ENCODE data around the gene LRIG3. TPM values are rescaled to one million over a fixed set of nuclear protein-coding genes. Genes with fewer than 3 reads are reported as not detected.

LRIG3 gene
- polyA plus RNA-seq, 1 of the 3 experiments (the other 2 are of a cell fraction) = 0.03 TPM

DNA sequence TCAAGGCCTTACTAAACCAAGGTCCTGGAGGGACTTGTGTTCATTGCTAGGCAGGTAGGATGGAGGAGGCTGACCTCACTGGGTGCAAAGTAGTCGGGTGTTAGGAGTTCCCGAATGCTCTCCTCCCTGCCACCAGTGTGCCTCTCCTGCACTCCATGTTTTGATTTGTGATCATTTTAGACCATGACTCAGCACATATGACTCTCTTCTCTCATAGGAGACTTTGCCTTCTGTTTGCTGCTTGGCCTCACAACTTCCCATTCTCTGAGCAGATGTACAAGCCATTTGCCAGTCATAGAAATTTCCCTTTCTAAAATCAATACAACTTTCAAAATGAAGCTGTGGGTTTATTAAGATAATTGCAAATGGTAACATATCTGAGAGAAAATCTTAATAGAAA is 46.6 kb upstream of the LRIG3 start:
- TF ChIP-seq RXRA (IDR thresholded peaks at IDR 0.05; ENCODE audit: borderline replicate concordance, low read depth) = no peak
- no peak for TF ChIP-seq NFIC (IDR thresholded peaks at IDR 0.05; ENCODE audit: borderline replicate concordance)
- TF ChIP-seq RCOR1 (IDR thresholded peaks at IDR 0.05; ENCODE audit: low read length) = no peak
- TF ChIP-seq GATA2 (CRISPR knock-in tag; IDR thresholded peaks at IDR 0.05) = no peak
- TF ChIP-seq, protein P1, sequence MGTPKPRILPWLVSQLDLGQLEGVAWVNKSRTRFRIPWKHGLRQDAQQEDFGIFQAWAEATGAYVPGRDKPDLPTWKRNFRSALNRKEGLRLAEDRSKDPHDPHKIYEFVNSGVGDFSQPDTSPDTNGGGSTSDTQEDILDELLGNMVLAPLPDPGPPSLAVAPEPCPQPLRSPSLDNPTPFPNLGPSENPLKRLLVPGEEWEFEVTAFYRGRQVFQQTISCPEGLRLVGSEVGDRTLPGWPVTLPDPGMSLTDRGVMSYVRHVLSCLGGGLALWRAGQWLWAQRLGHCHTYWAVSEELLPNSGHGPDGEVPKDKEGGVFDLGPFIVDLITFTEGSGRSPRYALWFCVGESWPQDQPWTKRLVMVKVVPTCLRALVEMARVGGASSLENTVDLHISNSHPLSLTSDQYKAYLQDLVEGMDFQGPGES (IDR thresholded peaks at IDR 0.05; ENCODE audit: low read depth, low read length) = no peak
- TF ChIP-seq RAD21 (IDR thresholded peaks at IDR 0.05; ENCODE audit: low read length) = no peak
- no peak for TF ChIP-seq NRF1 (IDR thresholded peaks at IDR 0.05; ENCODE audit: low read depth, low read length)
- TF ChIP-seq, protein P2, sequence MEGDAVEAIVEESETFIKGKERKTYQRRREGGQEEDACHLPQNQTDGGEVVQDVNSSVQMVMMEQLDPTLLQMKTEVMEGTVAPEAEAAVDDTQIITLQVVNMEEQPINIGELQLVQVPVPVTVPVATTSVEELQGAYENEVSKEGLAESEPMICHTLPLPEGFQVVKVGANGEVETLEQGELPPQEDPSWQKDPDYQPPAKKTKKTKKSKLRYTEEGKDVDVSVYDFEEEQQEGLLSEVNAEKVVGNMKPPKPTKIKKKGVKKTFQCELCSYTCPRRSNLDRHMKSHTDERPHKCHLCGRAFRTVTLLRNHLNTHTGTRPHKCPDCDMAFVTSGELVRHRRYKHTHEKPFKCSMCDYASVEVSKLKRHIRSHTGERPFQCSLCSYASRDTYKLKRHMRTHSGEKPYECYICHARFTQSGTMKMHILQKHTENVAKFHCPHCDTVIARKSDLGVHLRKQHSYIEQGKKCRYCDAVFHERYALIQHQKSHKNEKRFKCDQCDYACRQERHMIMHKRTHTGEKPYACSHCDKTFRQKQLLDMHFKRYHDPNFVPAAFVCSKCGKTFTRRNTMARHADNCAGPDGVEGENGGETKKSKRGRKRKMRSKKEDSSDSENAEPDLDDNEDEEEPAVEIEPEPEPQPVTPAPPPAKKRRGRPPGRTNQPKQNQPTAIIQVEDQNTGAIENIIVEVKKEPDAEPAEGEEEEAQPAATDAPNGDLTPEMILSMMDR (IDR thresholded peaks at IDR 0.05) = no peak
- no peak for TF ChIP-seq EP300 (IDR thresholded peaks at IDR 0.05; ENCODE audit: borderline replicate concordance in 1 of 2, low read depth in 1 of 2, low read length in 1 of 2)
- no peak for TF ChIP-seq TCF12 (IDR thresholded peaks at IDR 0.05)
- TF ChIP-seq SIN3A (IDR thresholded peaks at IDR 0.05; ENCODE audit: borderline replicate concordance, low read depth, low read length) = no peak
- no peak for TF ChIP-seq POLR2AphosphoS5 (IDR thresholded peaks at IDR 0.05; ENCODE audit: low read depth, low read length)
- no peak for TF ChIP-seq GABPA (IDR thresholded peaks at IDR 0.05; ENCODE audit: low read depth)
- no peaks in the 10 kb centered on the region for H3K79me2 ChIP-seq (ENCODE audit: insufficient read depth)
- no peaks in the 10 kb centered on the region for H3F3A ChIP-seq (replicated peaks; ENCODE audit: insufficient read depth)
- no peak overlapping the region for H3K9ac ChIP-seq
- no peak overlapping the region for H3K27ac ChIP-seq (ENCODE audit: low read depth in 2 of 2, low read length in 1 of 2)
- H3K36me3 ChIP-seq (replicated peaks in 1 of 2; ENCODE audit: control insufficient read depth in 1 of 2, insufficient read depth in 2 of 2, low read length in 1 of 2) = no peaks in the 10 kb centered on the region
- H4K20me1 ChIP-seq (ENCODE audit: insufficient read depth) = no peaks in the 10 kb centered on the region
- no peaks in the 10 kb centered on the region for H3K9me3 ChIP-seq
- peaks cover 5% of the 10 kb centered on the region; the same call in 1 of the 2 replicates for H3K27me3 ChIP-seq (ENCODE audit: insufficient read depth)
- no peak for DNase-seq
- H3K9me2 ChIP-seq = no peaks in the 10 kb centered on the region
- ChIA-PET CTCF (no interaction called here), POLR2A (no interaction called here)
- no peak overlapping the region for H3K4me3 ChIP-seq (ENCODE audit: low read depth in 2 of 2, low read length in 1 of 2)
- no peak overlapping the region for H2AFZ ChIP-seq (ENCODE audit: low read depth)
- WGBS (ENCODE audit: low lambda C conversion rate) = 14% methylated on average over 2 of the region's 2 CpGs
- no peaks in the 10 kb centered on the region for H3K4me1 ChIP-seq (ENCODE audit: control insufficient read depth in 1 of 2, insufficient read depth in 2 of 2, low read depth in 1 of 2, low read length in 1 of 2)
- H3K4me2 ChIP-seq = no peak overlapping the region

DNA sequence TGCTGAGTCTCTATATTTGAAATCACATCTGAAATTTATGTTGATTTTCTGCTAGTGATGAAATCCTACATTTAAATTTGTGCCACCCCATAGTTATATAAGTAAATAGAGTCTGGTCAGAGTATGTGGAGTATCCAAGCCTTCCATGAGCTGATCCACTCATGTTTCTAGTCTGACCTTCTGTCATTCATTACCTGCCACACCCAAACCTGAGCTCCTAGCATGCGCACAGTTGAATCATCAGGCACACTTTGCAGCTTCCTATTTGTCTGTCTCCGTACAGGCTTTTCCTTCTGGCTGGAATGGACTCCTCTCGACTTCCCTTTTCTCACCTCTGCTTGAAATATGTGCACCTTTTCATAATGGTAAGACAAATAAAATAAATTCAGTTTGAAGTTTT is 45.3 kb upstream of the LRIG3 start:
- H3K27ac ChIP-seq (ENCODE audit: low read depth in 2 of 2, low read length in 1 of 2) = no peak overlapping the region
- H3K4me3 ChIP-seq (ENCODE audit: low read depth in 2 of 2, low read length in 1 of 2) = no peak overlapping the region
- H3K79me2 ChIP-seq (ENCODE audit: insufficient read depth) = no peaks in the 10 kb centered on the region
- TF ChIP-seq, protein P3, sequence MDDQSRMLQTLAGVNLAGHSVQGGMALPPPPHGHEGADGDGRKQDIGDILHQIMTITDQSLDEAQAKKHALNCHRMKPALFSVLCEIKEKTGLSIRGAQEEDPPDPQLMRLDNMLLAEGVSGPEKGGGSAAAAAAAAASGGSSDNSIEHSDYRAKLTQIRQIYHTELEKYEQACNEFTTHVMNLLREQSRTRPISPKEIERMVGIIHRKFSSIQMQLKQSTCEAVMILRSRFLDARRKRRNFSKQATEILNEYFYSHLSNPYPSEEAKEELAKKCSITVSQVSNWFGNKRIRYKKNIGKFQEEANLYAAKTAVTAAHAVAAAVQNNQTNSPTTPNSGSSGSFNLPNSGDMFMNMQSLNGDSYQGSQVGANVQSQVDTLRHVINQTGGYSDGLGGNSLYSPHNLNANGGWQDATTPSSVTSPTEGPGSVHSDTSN (IDR thresholded peaks at IDR 0.05) = no peak
- TF ChIP-seq RXRA (IDR thresholded peaks at IDR 0.05; ENCODE audit: borderline replicate concordance, low read depth) = no peak
- no peak for TF ChIP-seq RAD21 (IDR thresholded peaks at IDR 0.05; ENCODE audit: low read length)
- TF ChIP-seq NRF1 (IDR thresholded peaks at IDR 0.05; ENCODE audit: low read depth, low read length) = no peak
- TF ChIP-seq MXI1 (IDR thresholded peaks at IDR 0.05; ENCODE audit: low read depth, low read length) = no peak
- no peak for TF ChIP-seq GABPA (IDR thresholded peaks at IDR 0.05; ENCODE audit: low read depth)
- TF ChIP-seq RFX5 (IDR thresholded peaks at IDR 0.05; ENCODE audit: low read length) = no peak
- no peak for TF ChIP-seq FOXJ3 (CRISPR knock-in tag; IDR thresholded peaks at IDR 0.05)
- TF ChIP-seq EZH2phosphoT487 (IDR thresholded peaks at IDR 0.05; ENCODE audit: borderline replicate concordance, low read depth) = no peak
- ChIA-PET CTCF (no interaction called here), POLR2A (no interaction called here)
- no peak for DNase-seq
- no peaks in the 10 kb centered on the region for H3K9me2 ChIP-seq
- H3K9me3 ChIP-seq = no peaks in the 10 kb centered on the region
- H4K20me1 ChIP-seq (ENCODE audit: insufficient read depth) = no peaks in the 10 kb centered on the region
- no peaks in the 10 kb centered on the region for H3K4me1 ChIP-seq (ENCODE audit: control insufficient read depth in 1 of 2, insufficient read depth in 2 of 2, low read depth in 1 of 2, low read length in 1 of 2)
- no peak overlapping the region for H2AFZ ChIP-seq (ENCODE audit: low read depth)
- 31% methylated on average over 3 of the region's 3 CpGs for WGBS (ENCODE audit: low lambda C conversion rate)
- H3F3A ChIP-seq (replicated peaks; ENCODE audit: insufficient read depth) = no peaks in the 10 kb centered on the region
- no peaks in the 10 kb centered on the region for H3K36me3 ChIP-seq (replicated peaks in 1 of 2; ENCODE audit: control insufficient read depth in 1 of 2, insufficient read depth in 2 of 2, low read length in 1 of 2)
- H3K9ac ChIP-seq = no peak overlapping the region
- no peak overlapping the region for H3K4me2 ChIP-seq
- peaks cover 5% of the 10 kb centered on the region; the same call in 1 of the 2 replicates for H3K27me3 ChIP-seq (ENCODE audit: insufficient read depth)

Measured in SK-N-SH (cell line).